Endothelial cell of umbilical vein (primary cell): ENCODE data around the gene KYAT1. TPM values are rescaled to one million over a fixed set of nuclear protein-coding genes. Genes with fewer than 3 reads are reported as not detected.

ENCODE experiments used
- BruUV-seq: library from RNA; stranded (reverse); fragments of 400-500 nt; replicated peaks from 2 replicates; lab custom pipeline; 2021; lab: Mats Ljungman, UMichigan
- CTCF ChIA-PET: fragments of 300-600, 350-600 bp; sonication (Branson Sonifier 250); formaldehyde crosslinking; loops from one replicate; lab custom pipeline; 2021; ENCODE audit warnings: antibody characterized with exemption, inconsistent platforms; lab: Charles Lee
- POLR2A ChIA-PET: fragments of 300-600, 350-600 bp; sonication (Branson Sonifier 250); formaldehyde crosslinking; loops from one replicate; lab custom pipeline; 2021; ENCODE audit warnings: antibody characterized with exemption, inconsistent platforms; lab: Charles Lee
- DNase-seq: peaks from one replicate; pipeline ENCODE4 v3.0.0-alpha.2; 2011; ENCODE audit warnings: low read depth, low spot score
- FAIRE-seq: peaks from 2 replicates; lab custom pipeline; 2011; peaks lifted over from hg19 to GRCh38; lab: Jason Lieb, UNC
- H2AFZ ChIP-seq: 2 replicates; pipeline ENCODE4 v1.6.0; 2012; ENCODE audit warnings: low read depth, low read length, control low read depth, inconsistent platforms
- H3K27ac ChIP-seq: 2 replicates; pipeline ENCODE4 v1.5.1; 2011; ENCODE audit warnings: low read depth, mild to moderate bottlenecking, control low read depth, low read length, moderate library complexity; ENCODE audit not compliant: insufficient read depth
- H3K27me3 ChIP-seq, 2 experiments: 2 replicates each; pipeline versions ENCODE4 v1.6.0 to v1.6.1; 2011; ENCODE audit warnings: low read length in 2 of 2, mixed read lengths in 1 of 2; ENCODE audit not compliant: control insufficient read depth in 2 of 2, insufficient read depth in 2 of 2
- H3K36me3 ChIP-seq, 2 experiments: 2 replicates in 1 of 2; 3 replicates in 1 of 2; pipeline ENCODE4 v1.5.1; 2011; ENCODE audit warnings: low read length in 2 of 2, mild to moderate bottlenecking in 1 of 2, moderate library complexity in 1 of 2; ENCODE audit not compliant: control insufficient read depth in 2 of 2, insufficient read depth in 2 of 2; ENCODE audit errors: extremely low read depth in 1 of 2
- H3K4me1 ChIP-seq: 3 replicates; pipeline ENCODE4 v1.5.1; 2011; ENCODE audit warnings: mild to moderate bottlenecking, low read length; ENCODE audit not compliant: control insufficient read depth, insufficient read depth; ENCODE audit errors: extremely low read depth
- H3K4me2 ChIP-seq: 2 replicates; pipeline ENCODE4 v1.6.1; 2011; ENCODE audit warnings: low read length, control low read depth, mixed read lengths; ENCODE audit not compliant: insufficient read depth
- H3K4me3 ChIP-seq, 3 experiments: fragments of 200-600 bp in 1 of 3; sonication (generic), shearing (Covaris generic) in 1 of 3; replicated peaks in 1 of 3; 2 replicates each; pipeline ENCODE4 v1.5.1; 2011 to 2016; ENCODE audit warnings: control low read depth in 3 of 3, low read length in 3 of 3, mild to moderate bottlenecking in 2 of 3, inconsistent platforms in 1 of 3, low read depth in 1 of 3, moderate library complexity in 1 of 3; ENCODE audit not compliant: insufficient read depth in 1 of 3
- H3K79me2 ChIP-seq: 2 replicates; pipeline ENCODE4 v1.6.0; 2012; ENCODE audit warnings: low read length, inconsistent platforms; ENCODE audit not compliant: control insufficient read depth, insufficient read depth
- H3K9ac ChIP-seq: replicated peaks from 2 replicates; pipeline ENCODE3; 2011; ENCODE audit warnings: low read length, control low read depth; ENCODE audit not compliant: insufficient read depth; ENCODE audit errors: extremely low read depth
- H3K9me1 ChIP-seq: replicated peaks from 3 replicates; pipeline ENCODE4 v1.6.0; 2011; ENCODE audit warnings: mild to moderate bottlenecking, low read length; ENCODE audit not compliant: control insufficient read depth, insufficient read depth; ENCODE audit errors: extremely low read depth
- H3K9me3 ChIP-seq: replicated peaks from 2 replicates; pipeline ENCODE4 v1.5.1; 2012; ENCODE audit warnings: low read length, inconsistent platforms; ENCODE audit not compliant: control insufficient read depth, insufficient read depth
- H4K20me1 ChIP-seq: replicated peaks from 2 replicates; pipeline ENCODE3; 2011; ENCODE audit warnings: mild to moderate bottlenecking, low read length; ENCODE audit not compliant: control insufficient read depth, insufficient read depth; ENCODE audit errors: extremely low read depth
- CTCF ChIP-seq, 2 donors: IDR thresholded peaks; 1 replicate in 1 of 2; 2 replicates in 1 of 2; pipeline ENCODE4 v1.5.1; 2011; ENCODE audit warnings: low read length in 2 of 2, mild to moderate bottlenecking in 2 of 2, moderate library complexity in 2 of 2, control low read depth in 1 of 2, inconsistent platforms in 1 of 2, low read depth in 1 of 2; ENCODE audit not compliant: insufficient read depth in 1 of 2; ENCODE audit errors: extremely low read depth in 1 of 2
- EZH2 ChIP-seq: IDR thresholded peaks from 2 replicates; pipeline ENCODE4 v1.6.1; 2012; ENCODE audit warnings: borderline replicate concordance, low read depth, mild to moderate bottlenecking, moderate library complexity, low read length, inconsistent platforms; ENCODE audit not compliant: severe bottlenecking
- GATA2 ChIP-seq: IDR thresholded peaks from 2 replicates; pipeline ENCODE4 v1.7.0; 2011; ENCODE audit warnings: low read depth, mild to moderate bottlenecking, moderate library complexity, mixed read lengths, low read length; ENCODE audit not compliant: insufficient read length, insufficient read depth
- dilution Hi-C: fragments of 300-500 bp; cut with MboI; formaldehyde crosslinking; loops from one replicate; pipeline ENCODE4 v1.15.0; 2019; ENCODE audit warnings: low sequenced_read_pairs; ENCODE audit not compliant: extremely low pct_ligation_motif_present
- intact Hi-C: fragments of 100-400 bp; cut with micrococcal nuclease; formaldehyde crosslinking; loops from one replicate; pipeline ENCODE4 v1.10.0; 2022
- polyA plus RNA-seq, 4 experiments: library from polyadenylated mRNA; depleted of rRNA in 3 of 4; stranded (reverse) in 3 of 4; unstranded in 1 of 4; fragments of >200 nt; gene quantifications; 2 replicates each; pipeline versions ENCODE4 v1.2.1 to v1.2.3, GENCODE V29; 2011 to 2012; ENCODE audit warnings: missing spikeins in 1 of 4
- total RNA-seq: library from RNA; stranded (reverse); gene quantifications from 2 replicates; pipeline ENCODE4 v1.2.3, GENCODE V29; 2021

Gene KYAT1
- total and polyA plus RNA-seq, 2 donors (not counting 3 experiments of a cell fraction or from before 2014, with no cell fraction given) = 7.2 to 9.6 TPM

DNA sequence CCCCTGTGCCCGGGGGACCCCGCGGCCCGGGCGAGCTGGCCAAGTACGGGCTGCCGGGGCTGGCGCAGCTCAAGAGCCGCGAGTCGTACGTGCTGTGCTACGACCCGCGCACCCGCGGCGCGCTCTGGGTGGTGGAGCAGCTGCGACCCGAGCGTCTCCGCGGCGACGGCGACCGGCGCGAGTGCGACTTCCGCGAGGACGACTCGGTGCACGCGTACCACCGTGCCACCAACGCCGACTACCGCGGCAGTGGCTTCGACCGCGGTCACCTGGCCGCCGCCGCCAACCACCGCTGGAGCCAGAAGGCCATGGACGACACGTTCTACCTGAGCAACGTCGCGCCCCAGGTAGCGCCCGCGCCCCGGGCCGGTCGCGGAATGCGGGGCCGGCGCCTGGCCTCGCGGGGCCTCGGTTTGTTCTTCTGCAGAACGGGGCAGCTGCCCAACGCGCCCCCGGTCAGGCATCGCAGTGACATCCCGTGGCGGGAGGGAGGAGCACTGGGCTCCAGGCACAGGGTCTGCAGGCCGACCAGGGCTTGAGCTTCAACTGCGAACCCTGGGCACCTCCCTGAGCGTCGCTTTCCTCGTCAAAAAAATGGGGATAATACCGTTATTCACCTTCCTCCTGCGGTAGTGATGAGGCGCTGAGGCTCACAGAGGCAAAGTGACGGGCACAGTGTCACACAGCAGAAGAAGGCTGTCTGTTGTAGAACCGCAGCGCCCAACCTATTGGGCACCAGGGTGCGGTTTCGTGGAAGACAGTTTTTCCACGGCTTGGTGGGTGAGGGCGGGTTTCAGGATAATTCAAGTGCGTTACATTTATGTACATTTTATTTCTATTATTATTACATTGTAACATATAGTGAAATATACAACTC lies 62.7 kb downstream of the KYAT1 start:
- Histone ChIP-seq H3K9me1 (no peaks in the 10 kb centered on the region), H2AFZ (peak overlapping the region; percentile 68), H3K9me3 (no peaks in the 10 kb centered on the region), H3K27ac (no peak overlapping the region), H3K36me3 (peaks cover 0 to 25% of the 10 kb centered on the region in 2 experiments), H3K79me2 (no peaks in the 10 kb centered on the region), H3K9ac (no peak overlapping the region), H3K27me3 (no peaks in the 10 kb centered on the region), H3K4me3 (peak overlapping the region in 2 of 3 experiments; percentile 57 to 63), H3K4me1 (peaks cover 6% of the 10 kb centered on the region), H3K4me2 (peak overlapping the region; percentile 14), H4K20me1 (no peaks in the 10 kb centered on the region)
- TF ChIP-seq EZH2 = no peak
- peak in 1 of 2 donors; percentile 10 for TF ChIP-seq CTCF (IDR thresholded peaks at IDR 0.05; ENCODE audit: extremely low read depth in 1 of 2, insufficient read depth in 1 of 2, low read depth in 1 of 2, low read length in 2 of 2)
- TF ChIP-seq GATA2 = no peak
- FAIRE-seq (peak; percentile 8), DNase-seq (peak; percentile 29)
- intact Hi-C loops = loop anchor here (1.0 to 5.0 kb wide), 6 partner anchors 10 to 209 kb away; partner anchors contain the start of genes SH3GLB2, SPOUT1, TBC1D13 and ZDHHC12
- ChIA-PET POLR2A (interaction anchor here (0.6 to 1.2 kb wide), 2 partner anchors 10 to 11 kb away, joined by 3 read pairs; partner anchors contain the start of gene SPOUT1), CTCF (interaction anchor here (0.6 to 3.9 kb wide), 32 partner anchors 8 to 217 kb away, joined by 3 to 40 read pairs (median 5); partner anchors contain the start of genes DOLK, MIGA2, NUP188 and SPOUT1)
- TSS peak; percentile 24 for BruUV-seq
- dilution Hi-C loops = no loop called here
